ENCODE data around the gene KHDC1. TPM values are rescaled to one million over a fixed set of nuclear protein-coding genes. Genes with fewer than 3 reads are reported as not detected.
"Not testable (repeated sequence)": the region's sequence is repeated elsewhere in the genome, so short reads cannot be mapped to it uniquely, and the experiment has no call there.

KHDC1 gene
- total RNA-seq (1 to 10 TPM; 5.0 to 7.2 TPM), polyA plus RNA-seq (ENCODE audit: insufficient read length in 2 of 2) (10 to 100 TPM; 17.7 to 19.4 TPM)
- long read RNA-seq, donor 1, partial matches to known transcripts = 5 of 11 reads
- long read RNA-seq, donor 1, other reads (novel, unspliced or antisense) = 0 of 11 reads
- long read RNA-seq, donor 2, partial matches to known transcripts = 0 of 1 reads
- long read RNA-seq, donor 2, other reads (novel, unspliced or antisense) = 0 of 1 reads
- long read RNA-seq, donor 3, partial matches to known transcripts = 5 of 8 reads
- long read RNA-seq, donor 3, other reads (novel, unspliced or antisense) = 0 of 8 reads
- long read RNA-seq, donor 4, partial matches to known transcripts = 0 of 4 reads
- long read RNA-seq, donor 4, other reads (novel, unspliced or antisense) = 0 of 4 reads

DNA sequence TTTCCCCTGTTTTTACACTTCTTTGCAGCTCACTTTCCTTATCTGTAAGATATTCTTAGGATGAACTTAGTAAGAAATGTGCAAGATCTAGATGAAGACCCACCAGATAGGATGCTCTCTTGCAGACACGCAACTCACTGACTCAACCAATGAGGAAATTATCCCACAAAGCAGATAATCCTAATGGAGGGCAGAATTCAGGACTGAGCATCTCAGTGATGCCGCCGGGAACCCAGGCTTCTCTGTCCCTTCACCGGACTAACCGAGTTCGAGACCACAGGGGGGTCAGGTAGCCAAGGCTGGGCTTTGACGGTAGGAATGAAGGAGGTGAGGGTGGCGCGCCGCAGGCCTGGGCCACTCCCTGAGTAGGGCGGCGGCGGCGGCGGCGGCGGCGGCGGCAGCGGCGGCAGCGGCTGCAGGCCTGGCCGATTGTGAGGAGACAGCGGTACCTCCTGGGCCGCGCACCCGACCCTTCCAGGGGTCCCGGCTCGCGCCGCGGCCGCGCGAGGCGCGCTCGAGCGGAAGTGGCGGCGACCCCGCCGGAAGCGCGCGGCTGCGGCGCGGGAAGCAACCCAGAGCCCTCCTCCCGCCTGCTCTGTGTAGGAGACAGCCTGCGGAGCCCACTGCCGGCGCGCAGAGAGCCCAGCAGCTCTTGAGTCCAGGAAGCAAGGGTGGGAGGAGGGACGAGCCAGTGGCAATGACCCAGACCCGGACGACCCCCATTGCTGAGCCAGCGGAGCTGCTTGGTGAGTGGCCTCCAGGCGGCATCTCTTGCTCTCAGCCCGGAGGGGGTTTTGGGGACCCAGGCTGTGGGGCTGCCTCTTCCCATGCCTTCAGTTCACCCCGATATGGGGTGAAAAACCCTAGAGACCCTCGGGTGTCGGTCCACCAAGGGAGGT, at the start of gene KHDC1:
Gene KHDC1, minus strand, starts transcription at position 526 of the 899 bp plus-strand sequence. CDS start 20,679 bp downstream, outside the sequence.
- WGBS (ENCODE audit: insufficient coverage) = under 1% methylated on average over 59 of the region's 63 CpGs
- Histone ChIP-seq H3K4me1 (ENCODE audit: control insufficient read depth, insufficient read depth, low read length) (peaks cover 14% of the 10 kb centered on the region), H3K27me3 (ENCODE audit: control insufficient read depth, insufficient read depth, low read length) (no peaks in the 10 kb centered on the region), H3K4me3 (ENCODE audit: low read depth, low read length) (peak within 1 kb of the TSS; percentile 86), H3K9me3 (ENCODE audit: control insufficient read depth, insufficient read depth, low read length) (no peaks in the 10 kb centered on the region), H3K27ac (ENCODE audit: low read depth, low read length) (peak within 1 kb of the TSS; percentile 57), H3K36me3 (ENCODE audit: control insufficient read depth, insufficient read depth, low read length) (no peaks in the 10 kb centered on the region)
- DNase-seq (ENCODE audit: low read depth in 4 of 6, low spot score in 6 of 6) = peak; percentile 46 to 93 (median 63)

DNA sequence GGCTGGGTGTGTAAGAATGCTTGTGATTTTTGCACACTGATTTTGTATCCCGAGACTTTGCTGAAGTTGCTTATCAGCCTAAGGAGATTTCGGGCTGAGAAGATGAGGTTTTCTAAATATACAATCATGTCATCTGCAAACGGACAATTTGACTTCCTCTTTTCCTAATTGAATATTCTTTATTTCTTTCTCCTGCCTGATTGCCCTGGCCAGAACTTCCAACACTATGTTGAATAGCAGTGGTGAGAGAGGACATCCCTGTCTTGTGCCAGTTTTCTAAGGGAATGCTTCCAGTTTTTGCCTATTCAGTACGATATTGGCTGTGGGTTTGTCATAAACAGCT, 47.5 kb upstream of the KHDC1 start:
- not testable (repeated sequence) for H3K9me3 ChIP-seq (ENCODE audit: control insufficient read depth, insufficient read depth, low read length); DNase-seq (ENCODE audit: low read depth in 4 of 6, low spot score in 6 of 6); H3K27ac ChIP-seq (ENCODE audit: low read depth, low read length); H3K36me3 ChIP-seq (ENCODE audit: control insufficient read depth, insufficient read depth, low read length)
- Histone ChIP-seq H3K27me3 (ENCODE audit: control insufficient read depth, insufficient read depth, low read length) (peaks cover 11% of the 10 kb centered on the region), H3K4me3 (ENCODE audit: low read depth, low read length) (peak overlapping the region; percentile 83), H3K4me1 (ENCODE audit: control insufficient read depth, insufficient read depth, low read length) (peaks cover 41% of the 10 kb centered on the region)
- no CpG with 5 or more reads among the region's 4 CpGs for WGBS (ENCODE audit: insufficient coverage)

GRCh38 chr6:73309785-73310502, 46.9 kb upstream of the KHDC1 start:
- peaks cover 38% of the 10 kb centered on the region for H3K4me1 ChIP-seq (ENCODE audit: control insufficient read depth, insufficient read depth, low read length)
- H3K36me3 ChIP-seq (ENCODE audit: control insufficient read depth, insufficient read depth, low read length) = no peaks in the 10 kb centered on the region
- peaks cover 6% of the 10 kb centered on the region for H3K27me3 ChIP-seq (ENCODE audit: control insufficient read depth, insufficient read depth, low read length)
- peak overlapping the region; percentile 83 for H3K4me3 ChIP-seq (ENCODE audit: low read depth, low read length)
- WGBS (ENCODE audit: insufficient coverage) = under 1% methylated on average over 56 of the region's 59 CpGs
- H3K27ac ChIP-seq (ENCODE audit: low read depth, low read length) = peak overlapping the region; percentile 73
- DNase-seq (ENCODE audit: low read depth in 4 of 6, low spot score in 6 of 6) = peak in 5 of 6 donors; percentile 32 to 85 (median 70)
- H3K9me3 ChIP-seq (ENCODE audit: control insufficient read depth, insufficient read depth, low read length) = peaks cover 1% of the 10 kb centered on the region

DNA sequence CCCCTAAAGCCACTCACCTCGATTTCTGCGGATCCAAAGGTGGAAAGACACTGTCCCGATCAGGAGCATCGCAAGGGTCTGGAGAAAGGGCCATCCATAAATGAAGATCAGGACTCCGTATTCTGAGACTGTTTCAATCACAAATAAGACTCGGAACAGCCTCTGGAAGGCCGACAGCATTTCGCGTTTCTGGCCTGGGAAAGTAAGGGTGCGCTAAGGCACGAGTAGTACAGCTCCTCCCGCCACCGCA, 46.5 kb upstream of the KHDC1 start:
- peak in 2 of 6 donors; percentile 28 to 42 for DNase-seq (ENCODE audit: low read depth in 4 of 6, low spot score in 6 of 6)
- WGBS (ENCODE audit: insufficient coverage) = 3% methylated on average over 13 of the region's 13 CpGs
- Histone ChIP-seq H3K27ac (ENCODE audit: low read depth, low read length) (peak overlapping the region; percentile 73), H3K4me1 (ENCODE audit: control insufficient read depth, insufficient read depth, low read length) (peaks cover 33% of the 10 kb centered on the region), H3K4me3 (ENCODE audit: low read depth, low read length) (peak overlapping the region; percentile 83), H3K27me3 (ENCODE audit: control insufficient read depth, insufficient read depth, low read length) (peaks cover 1% of the 10 kb centered on the region), H3K9me3 (ENCODE audit: control insufficient read depth, insufficient read depth, low read length) (peaks cover 1% of the 10 kb centered on the region), H3K36me3 (ENCODE audit: control insufficient read depth, insufficient read depth, low read length) (no peaks in the 10 kb centered on the region)

DNA sequence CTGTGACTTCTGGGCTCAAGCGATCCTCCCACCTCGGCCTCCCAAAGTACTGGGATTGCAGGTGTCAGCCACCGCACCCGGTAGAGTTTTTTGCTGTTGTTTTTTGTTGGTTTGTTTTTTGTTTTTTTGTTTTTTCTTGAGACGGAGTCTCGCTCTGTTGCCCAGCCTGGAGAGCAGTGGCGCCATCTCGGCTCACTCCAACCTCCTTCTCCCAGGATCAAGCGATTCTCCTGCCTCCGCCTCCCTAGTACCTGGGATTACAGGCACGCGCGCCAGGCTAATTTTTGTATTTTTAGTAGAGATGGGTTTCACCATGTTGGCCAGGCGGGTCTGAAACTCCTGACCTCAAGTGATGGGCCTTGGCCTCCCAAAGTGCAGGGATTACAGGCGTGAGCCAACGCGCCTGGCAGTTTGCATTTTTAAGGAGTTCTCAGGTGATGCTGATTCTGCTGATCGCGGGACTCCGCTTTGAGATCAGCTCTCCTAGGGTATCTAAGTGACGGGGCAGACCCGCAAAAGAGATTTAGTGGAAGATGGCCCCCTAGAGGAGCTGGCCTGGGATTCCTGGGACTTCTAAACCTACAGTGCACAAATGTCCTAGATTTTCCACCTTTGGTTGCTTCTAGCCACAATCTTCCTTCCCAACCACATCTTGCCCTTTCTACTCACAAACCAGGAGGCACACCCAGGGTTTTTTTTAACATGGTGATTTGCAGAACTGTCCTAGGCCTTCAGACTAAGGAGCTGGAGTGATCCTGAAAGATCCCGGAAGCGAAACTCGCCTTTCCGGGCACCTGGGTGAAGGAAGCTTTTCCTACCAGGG, 45.9 kb upstream of the KHDC1 start:
- Histone ChIP-seq H3K27ac (ENCODE audit: low read depth, low read length) (peak overlapping the region; percentile 73), H3K9me3 (ENCODE audit: control insufficient read depth, insufficient read depth, low read length) (peaks cover 1% of the 10 kb centered on the region), H3K27me3 (ENCODE audit: control insufficient read depth, insufficient read depth, low read length) (no peaks in the 10 kb centered on the region), H3K4me3 (ENCODE audit: low read depth, low read length) (peak overlapping the region; percentile 83), H3K36me3 (ENCODE audit: control insufficient read depth, insufficient read depth, low read length) (no peaks in the 10 kb centered on the region), H3K4me1 (ENCODE audit: control insufficient read depth, insufficient read depth, low read length) (peaks cover 33% of the 10 kb centered on the region)
- 71% methylated on average over 17 of the region's 26 CpGs for WGBS (ENCODE audit: insufficient coverage)
- DNase-seq (ENCODE audit: low read depth in 4 of 6, low spot score in 6 of 6) = no peak

DNA sequence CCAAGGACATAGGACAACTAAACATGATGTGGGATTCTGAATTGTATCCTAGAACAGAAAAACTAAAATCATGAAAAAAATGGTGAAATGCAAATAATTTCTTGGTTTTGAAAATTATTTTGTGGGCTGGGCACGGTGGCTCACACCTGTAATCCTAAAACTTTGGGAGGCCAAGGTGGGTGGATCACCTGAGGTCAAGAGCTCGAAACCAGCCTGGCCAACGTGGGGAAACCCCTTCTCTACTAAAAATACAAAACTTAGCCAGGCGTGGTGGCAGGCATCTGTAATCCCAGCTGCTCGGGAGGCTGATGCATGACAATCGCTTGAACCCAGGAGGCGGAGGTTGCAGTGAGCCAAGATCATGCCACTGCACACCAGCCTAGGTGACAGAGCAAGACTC, 40.8 kb upstream of the KHDC1 start:
- H3K36me3 ChIP-seq (ENCODE audit: control insufficient read depth, insufficient read depth, low read length); DNase-seq (ENCODE audit: low read depth in 4 of 6, low spot score in 6 of 6); H3K27ac ChIP-seq (ENCODE audit: low read depth, low read length); H3K27me3 ChIP-seq (ENCODE audit: control insufficient read depth, insufficient read depth, low read length); H3K4me3 ChIP-seq (ENCODE audit: low read depth, low read length); H3K9me3 ChIP-seq (ENCODE audit: control insufficient read depth, insufficient read depth, low read length): not testable (repeated sequence)
- 90% methylated on average over 2 of the region's 7 CpGs for whole genome bisulfite sequencing (ENCODE audit: insufficient coverage)
- peaks cover 30% of the 10 kb centered on the region for H3K4me1 ChIP-seq (ENCODE audit: control insufficient read depth, insufficient read depth, low read length)

DNA sequence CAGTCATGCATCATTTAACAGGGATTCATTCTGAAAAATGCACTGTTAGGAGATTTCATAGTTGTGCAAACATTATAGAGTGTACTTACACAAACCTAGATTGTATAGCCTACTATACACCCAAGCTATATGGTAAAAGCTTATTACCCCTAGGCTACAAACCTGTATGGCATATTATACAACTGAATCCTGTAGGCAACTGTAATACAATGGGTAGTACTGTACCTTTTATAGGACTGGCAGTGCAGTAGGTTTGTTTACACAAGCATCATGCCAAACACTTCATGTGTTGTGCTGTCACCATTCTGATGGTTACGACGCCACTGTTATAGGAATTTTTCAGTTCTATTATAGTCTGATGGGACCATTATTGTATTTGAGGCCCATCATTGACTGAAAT, 39.3 kb upstream of the KHDC1 start:
- no peak for DNase-seq (ENCODE audit: low read depth in 4 of 6, low spot score in 6 of 6)
- Histone ChIP-seq H3K4me1 (ENCODE audit: control insufficient read depth, insufficient read depth, low read length) (peaks cover 19% of the 10 kb centered on the region), H3K27ac (ENCODE audit: low read depth, low read length) (no peak overlapping the region), H3K4me3 (ENCODE audit: low read depth, low read length) (no peak overlapping the region), H3K36me3 (ENCODE audit: control insufficient read depth, insufficient read depth, low read length) (peaks cover 8% of the 10 kb centered on the region), H3K9me3 (ENCODE audit: control insufficient read depth, insufficient read depth, low read length) (no peaks in the 10 kb centered on the region), H3K27me3 (ENCODE audit: control insufficient read depth, insufficient read depth, low read length) (no peaks in the 10 kb centered on the region)
- no CpG with 5 or more reads among the region's 2 CpGs for WGBS (ENCODE audit: insufficient coverage)

- H3K27me3 ChIP-seq (ENCODE audit: control insufficient read depth, insufficient read depth, low read length) = no peaks in the 10 kb centered on the region
- H3K36me3 ChIP-seq (ENCODE audit: control insufficient read depth, insufficient read depth, low read length) = peaks cover 8% of the 10 kb centered on the region
- WGBS (ENCODE audit: insufficient coverage) = 16% methylated on average over 50 of the region's 50 CpGs
- peak in 2 of 6 donors; percentile 56 to 67 for DNase-seq (ENCODE audit: low read depth in 4 of 6, low spot score in 6 of 6)
- no peak overlapping the region for H3K27ac ChIP-seq (ENCODE audit: low read depth, low read length)
- H3K4me3 ChIP-seq (ENCODE audit: low read depth, low read length) = peak overlapping the region; percentile 54
- H3K4me1 ChIP-seq (ENCODE audit: control insufficient read depth, insufficient read depth, low read length) = peaks cover 12% of the 10 kb centered on the region
- no peaks in the 10 kb centered on the region for H3K9me3 ChIP-seq (ENCODE audit: control insufficient read depth, insufficient read depth, low read length)
Observed at GRCh38 chr6:73299151-73299971, 36.4 kb upstream of the KHDC1 start.

Measured in spinal cord (tissue), 10 donors.